K562 treated with DMSO at 1 percent for 48 hours (cell line): ENCODE data around the gene AVPI1. TPM values are rescaled to one million over a fixed set of nuclear protein-coding genes. Genes with fewer than 3 reads are reported as not detected.

Experiments
- total RNA-seq: library from RNA; unstranded; fragments of 300-600 nt; gene quantifications from 2 replicates; pipeline ENCODE4 v1.2.3, GENCODE V29; 2022; ENCODE audit warnings: low replicate concordance; ENCODE audit errors: extremely low read depth

The AVPI1 gene, protein sequence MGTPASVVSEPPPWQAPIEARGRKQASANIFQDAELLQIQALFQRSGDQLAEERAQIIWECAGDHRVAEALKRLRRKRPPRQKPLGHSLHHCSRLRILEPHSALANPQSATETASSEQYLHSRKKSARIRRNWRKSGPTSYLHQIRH
- not detected in 2 replicates for total RNA-seq

GRCh38 chr10:97686962-97687784 is at the start of gene AVPI1:
Gene AVPI1, minus strand, starts transcription at chr10:97687241. Its CDS starts 7,336 bp downstream, at chr10:97679905.

GRCh38 chr10:97713339-97713825 is 26.3 kb upstream of the AVPI1 start, which contains the start of gene MARVELD1:
Gene MARVELD1, plus strand, starts transcription at chr10:97713730. Its CDS starts 147 bp downstream, at chr10:97713877.

DNA sequence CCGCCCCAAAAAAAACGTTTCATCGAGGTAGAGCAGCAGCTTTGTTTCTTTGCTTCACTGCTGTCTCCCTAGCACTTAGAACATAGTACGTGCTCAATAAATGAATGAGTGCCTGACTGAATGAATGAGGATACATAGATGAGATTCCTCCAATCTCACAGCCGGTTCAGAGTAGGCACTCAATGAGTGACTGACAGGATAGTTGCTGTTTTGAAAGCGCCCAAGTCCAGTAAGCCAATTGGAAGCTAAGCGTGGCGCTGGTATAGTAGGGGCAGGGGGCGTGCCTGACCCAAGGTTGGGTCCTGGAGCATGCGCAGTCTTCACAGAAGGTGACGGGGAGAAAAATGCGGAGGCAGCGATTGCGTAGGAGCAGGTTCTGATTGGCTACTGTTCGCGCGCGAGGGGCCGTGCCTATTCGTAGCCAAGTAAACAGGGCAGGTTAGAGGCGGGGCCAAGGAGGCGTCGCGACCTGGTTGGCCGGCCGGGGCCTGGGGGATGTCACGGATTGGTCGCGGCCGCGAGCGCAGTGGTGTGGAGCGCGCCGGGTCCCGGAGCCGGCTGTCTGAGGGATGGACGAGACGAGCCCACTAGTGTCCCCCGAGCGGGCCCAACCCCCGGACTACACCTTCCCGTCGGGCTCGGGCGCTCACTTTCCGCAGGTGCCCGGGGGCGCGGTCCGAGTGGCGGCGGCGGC is 46.7 kb downstream of the AVPI1 start, which contains the start of gene PI4K2A:
Gene PI4K2A (plus strand): TSS at position 498 of the 694 bp plus-strand sequence. CDS start 72 bp downstream, at position 570.

DNA sequence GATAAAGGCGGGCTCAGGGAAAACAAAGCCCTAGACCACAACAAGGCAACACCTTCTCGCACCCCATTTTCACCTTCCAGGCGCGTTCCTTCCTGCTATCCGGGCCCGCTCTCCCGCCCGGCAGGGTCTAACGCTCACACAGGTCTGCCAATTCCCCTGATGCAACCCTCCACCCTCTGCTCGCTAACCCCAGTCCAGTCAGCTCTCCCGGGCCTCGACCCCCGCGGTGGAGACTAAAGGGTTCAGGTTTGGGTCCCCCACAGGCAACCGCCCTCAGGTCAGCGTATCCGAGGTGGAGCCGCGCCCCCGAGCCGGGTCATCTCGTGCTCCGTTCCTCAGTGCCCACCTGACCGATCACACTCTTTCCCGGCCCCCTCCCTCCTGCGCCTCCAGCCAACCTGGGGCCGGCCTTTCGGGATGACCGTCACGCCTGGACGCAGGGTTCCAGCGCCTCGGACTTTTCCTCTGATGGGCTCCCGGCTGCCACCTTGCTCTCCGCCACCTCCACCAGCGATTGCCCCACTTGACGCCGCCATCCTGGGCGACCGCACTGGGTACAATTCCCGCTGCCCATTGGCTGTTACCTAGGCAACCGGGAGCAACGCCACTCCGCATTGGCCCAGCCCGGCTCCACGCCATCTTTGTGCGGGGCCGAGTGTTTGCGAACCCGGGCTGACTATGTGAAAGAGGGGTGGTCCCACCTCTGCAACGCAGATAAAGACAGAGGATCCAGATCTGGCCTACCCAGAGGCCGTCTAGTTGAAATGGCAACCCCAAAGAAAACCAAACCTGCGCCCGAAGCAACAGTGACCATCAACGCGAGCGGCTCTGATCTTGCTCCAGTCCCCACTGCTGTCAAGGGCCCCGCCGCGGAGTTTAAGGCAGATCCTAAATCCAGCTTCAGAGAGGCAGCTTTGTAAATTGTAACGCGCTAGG is 53.8 kb downstream of the AVPI1 start, which contains the start of gene MORN4:
Gene MORN4 (minus strand): TSS at position 552 of the 936 bp plus-strand sequence. CDS start 13,847 bp downstream, outside the sequence.

Other genes starting within 250 kb of the AVPI1 start
- gene EXOSC1, start 241.2 kb downstream of the AVPI1 start, total RNA-seq = not detected in 2 replicates
- gene ZDHHC16, start 241.1 kb downstream of the AVPI1 start, total RNA-seq = not detected in 2 replicates
- gene MMS19, start 188.8 kb downstream of the AVPI1 start, total RNA-seq = not detected in 2 replicates
- not detected in 2 replicates for gene UBTD1, start 188.3 kb downstream of the AVPI1 start, total RNA-seq
- gene ANKRD2, start 114.5 kb downstream of the AVPI1 start, total RNA-seq = not detected in 2 replicates
- not detected in 2 replicates for gene HOGA1, start 102.9 kb downstream of the AVPI1 start, total RNA-seq
- gene C10orf62, start 97.5 kb downstream of the AVPI1 start, total RNA-seq = not detected in 2 replicates
- not detected in 2 replicates for gene MORN4, start 53.7 kb downstream of the AVPI1 start, total RNA-seq
- not detected in 2 replicates for gene PI4K2A, start 46.6 kb downstream of the AVPI1 start, total RNA-seq
- gene MARVELD1, start 26.5 kb upstream of the AVPI1 start, total RNA-seq = not detected in 2 replicates
- not detected in 2 replicates for gene ZFYVE27, start 49.9 kb upstream of the AVPI1 start, total RNA-seq
- not detected in 2 replicates for gene SFRP5, start 84.8 kb upstream of the AVPI1 start, total RNA-seq
- not detected in 2 replicates for gene GOLGA7B, start 162.6 kb upstream of the AVPI1 start, total RNA-seq